ENCODE measurements around the gene TET2.

Gene TET2

GRCh38 chr4:105148776-105149175 lies 2.1 kb downstream of the TET2 start:
- no peak for TF ChIP-seq CTCF (conservative IDR thresholded peaks at IDR 0.05; ENCODE audit: low read length)
- H3K4me3 ChIP-seq (ENCODE audit: low read length): peak overlapping the region; percentile 92
- DNase-seq (ENCODE audit: low read depth): no peak

GRCh38 chr4:105149771-105150170 lies 3.1 kb downstream of the TET2 start:
- H3K4me3 ChIP-seq (ENCODE audit: low read length): no peak overlapping the region
- TF ChIP-seq CTCF (conservative IDR thresholded peaks at IDR 0.05; ENCODE audit: low read length): no peak
- no peak for DNase-seq (ENCODE audit: low read depth)

GRCh38 chr4:105150503-105150902 lies 3.8 kb downstream of the TET2 start:
- TF ChIP-seq CTCF (conservative IDR thresholded peaks at IDR 0.05; ENCODE audit: low read length): no peak
- DNase-seq (ENCODE audit: low read depth): no peak
- no peak overlapping the region for H3K4me3 ChIP-seq (ENCODE audit: low read length)

DNA sequence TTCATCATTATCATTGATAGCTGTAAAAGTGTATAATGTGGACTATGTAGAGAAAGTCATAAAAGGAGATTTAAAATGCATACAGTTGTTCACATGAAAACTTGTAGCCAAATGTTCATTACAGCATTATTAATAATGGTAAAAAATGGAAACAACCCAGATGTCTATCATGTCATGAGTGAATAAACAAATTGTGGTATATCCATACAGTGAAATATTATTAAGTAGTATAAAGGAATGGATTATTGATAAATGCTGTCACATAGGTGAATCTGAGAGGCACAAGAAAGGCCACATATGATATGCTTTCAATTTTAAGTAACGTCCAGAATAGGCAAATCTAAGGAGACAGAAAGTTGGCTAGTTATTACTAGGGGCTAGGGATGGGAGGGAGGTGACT lies 7.1 kb downstream of the TET2 start:
- DNase-seq (ENCODE audit: low read depth): no peak
- H3K4me3 ChIP-seq (ENCODE audit: low read length): no peak overlapping the region
- no peak for TF ChIP-seq CTCF (conservative IDR thresholded peaks at IDR 0.05; ENCODE audit: low read length)

DNA sequence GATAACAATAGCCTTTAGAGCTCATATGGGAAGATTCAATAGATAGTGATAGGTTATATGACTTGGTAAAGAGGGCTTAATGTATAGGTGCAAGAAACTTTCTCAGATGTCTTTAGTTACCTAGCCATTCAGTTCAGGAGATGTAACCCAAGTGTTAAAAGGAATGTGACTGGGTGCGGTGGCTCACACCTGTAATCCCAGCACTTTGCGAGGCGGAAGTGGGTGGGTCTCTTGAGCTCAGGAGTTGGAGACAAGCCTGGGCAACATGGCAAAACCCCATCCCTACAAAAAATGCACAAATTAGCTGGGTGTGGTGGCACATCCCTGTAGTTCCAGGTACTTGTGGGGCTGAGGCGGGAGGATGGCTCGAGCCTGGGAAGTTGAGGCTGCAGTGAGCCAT lies 7.9 kb downstream of the TET2 start:
- no peak overlapping the region for H3K4me3 ChIP-seq (ENCODE audit: low read length)
- no peak for DNase-seq (ENCODE audit: low read depth)
- no peak for TF ChIP-seq CTCF (conservative IDR thresholded peaks at IDR 0.05; ENCODE audit: low read length)

GRCh38 chr4:105155426-105155825 lies 8.8 kb downstream of the TET2 start:
- peak; percentile 48 for DNase-seq (ENCODE audit: low read depth)
- TF ChIP-seq CTCF (conservative IDR thresholded peaks at IDR 0.05; ENCODE audit: low read length): no peak
- no peak overlapping the region for H3K4me3 ChIP-seq (ENCODE audit: low read length)

DNA sequence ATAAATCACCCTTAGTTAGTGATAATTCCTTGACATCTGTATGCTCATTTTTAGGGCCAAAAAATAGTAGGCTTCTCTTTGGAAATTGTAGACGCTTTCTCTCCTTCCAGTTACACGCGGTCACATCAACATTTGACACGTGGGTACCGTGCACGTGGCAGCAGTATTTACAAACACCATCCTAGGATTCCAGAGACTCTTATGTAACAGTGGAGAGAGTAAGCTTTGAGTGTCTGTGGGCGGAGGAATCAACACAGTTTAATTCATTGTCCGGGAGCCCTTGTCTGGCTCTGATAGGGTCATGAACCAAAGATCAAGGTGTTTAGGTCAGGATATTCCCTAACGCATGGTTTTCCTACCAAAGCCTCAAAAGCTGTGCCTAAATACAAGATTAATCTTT lies 12.2 kb downstream of the TET2 start:
- TF ChIP-seq CTCF (conservative IDR thresholded peaks at IDR 0.05; ENCODE audit: low read length): no peak
- H3K4me3 ChIP-seq (ENCODE audit: low read length): no peak overlapping the region
- peak; percentile 42 for DNase-seq (ENCODE audit: low read depth)
